Erythroblast (primary cell): ENCODE data around the gene GMFB.
A peak's percentile ranks its signal among the peaks of the same experiment; 100 is the strongest.
"Not testable (repeated sequence)": the region's sequence is repeated elsewhere in the genome, so short reads cannot be mapped to it uniquely, and the experiment has no call there.

Experiments used
- DNase-seq, 2 experiments: peaks; one replicate each; lab custom pipeline; 2025; lab: John Stamatoyannopoulos, UW
- GATA1 ChIP-seq: IDR thresholded peaks from 2 replicates; pipeline ENCODE4 v1.6.1; 2011; ENCODE audit warnings: low read depth, mild to moderate bottlenecking, control low read depth, low read length, moderate library complexity
- POLR2A ChIP-seq: IDR thresholded peaks from 2 replicates; pipeline ENCODE4 v1.6.1; 2011; ENCODE audit warnings: mild to moderate bottlenecking, low read length

Gene GMFB

DNA sequence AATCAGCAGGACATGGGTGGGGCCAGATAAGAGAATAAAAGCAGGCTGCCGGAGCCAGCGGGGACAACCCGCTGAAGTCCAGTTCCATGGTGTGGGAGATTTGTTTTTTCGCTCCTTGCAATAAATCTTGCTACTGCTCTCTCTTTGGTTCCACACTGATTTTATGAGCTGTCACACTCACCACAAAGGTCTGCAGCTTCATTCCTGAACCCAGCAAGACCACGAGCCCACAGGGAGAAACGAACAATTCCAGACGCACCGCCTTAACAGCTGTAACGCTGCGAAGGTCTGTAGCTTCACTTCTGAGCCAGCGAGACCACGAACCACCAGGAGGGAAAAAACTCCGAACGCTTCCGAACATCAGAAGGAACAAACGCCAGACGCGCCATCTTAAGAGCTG lies 44.8 kb downstream of the GMFB start:
- no peak for DNase-seq
- no peak for TF ChIP-seq POLR2A
- no peak for TF ChIP-seq GATA1

DNA sequence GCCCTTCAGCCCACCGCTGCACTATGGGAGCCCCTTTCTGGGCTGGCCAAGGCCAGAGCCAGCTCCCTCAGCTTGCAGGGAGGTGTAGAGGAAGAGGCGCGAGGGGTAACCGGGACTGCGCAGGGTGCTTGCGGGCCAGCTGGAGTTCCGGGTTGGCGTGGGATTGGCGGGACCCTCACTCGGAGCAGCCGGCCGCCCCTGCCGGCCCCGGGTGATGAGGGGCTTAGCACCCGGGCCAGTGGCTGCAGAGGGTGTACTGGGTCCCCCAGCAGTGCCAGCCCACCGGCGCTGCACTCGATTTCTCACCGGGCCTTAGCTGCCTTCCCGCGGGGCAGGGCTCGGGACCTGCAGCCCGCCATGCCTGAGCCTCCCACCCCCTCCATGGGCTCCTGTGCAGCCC lies 45.8 kb downstream of the GMFB start:
- DNase-seq, result not testable (repeated sequence)

DNA sequence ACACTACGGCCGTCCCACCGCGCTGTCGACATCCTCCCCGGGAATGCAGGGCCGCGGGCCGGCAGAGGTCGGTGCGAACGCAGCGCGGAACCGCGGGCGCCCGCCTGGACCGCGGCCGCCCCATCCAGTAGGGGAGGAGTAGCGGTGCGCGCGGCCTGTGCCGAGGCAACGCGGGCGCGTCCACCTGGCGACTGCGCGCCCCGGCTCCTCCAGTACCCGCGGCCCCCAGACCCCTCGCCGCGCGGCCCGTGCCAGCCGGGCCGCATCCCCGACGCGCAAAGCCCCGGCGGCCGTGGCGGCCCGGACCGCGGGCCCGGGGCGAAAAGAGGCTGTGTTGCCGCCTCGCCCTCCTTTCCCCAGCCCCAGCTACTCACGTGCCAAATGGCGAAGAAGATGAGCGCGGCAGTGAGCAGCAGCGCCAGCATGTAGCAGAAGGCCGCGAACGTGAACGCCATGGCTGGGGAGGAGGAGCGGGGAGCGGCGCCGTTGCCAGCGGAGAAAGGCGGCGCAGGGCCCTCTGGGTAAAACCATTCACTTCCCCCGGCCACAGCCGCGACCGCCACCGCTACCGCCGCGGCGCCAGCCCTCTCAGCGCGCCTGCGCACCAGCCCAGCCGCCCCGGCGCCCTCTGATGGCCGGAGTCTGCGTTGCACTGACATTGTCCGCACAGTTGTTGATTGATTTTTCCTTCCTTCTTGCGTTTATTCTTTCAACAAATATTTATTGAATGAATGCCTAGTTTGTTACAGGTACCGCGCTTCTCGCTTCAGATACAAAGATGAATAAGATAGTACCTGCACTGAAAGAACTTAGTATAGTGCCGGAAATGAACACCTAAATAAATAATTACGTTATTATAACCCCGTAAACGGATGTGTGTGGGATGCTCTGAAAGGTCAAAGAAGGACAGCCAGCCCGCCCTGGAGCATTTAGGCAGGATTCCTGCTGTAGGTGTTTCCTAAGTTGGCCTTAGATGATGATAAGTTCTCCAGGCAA lies 47.6 kb downstream of the GMFB start, which contains the start of gene CNIH1:
Gene CNIH1, minus strand, starts transcription at position 502 of the 996 bp plus-strand sequence. Its CDS starts 47 bp downstream, at position 455.
- peak; percentile 82 for TF ChIP-seq POLR2A
- no peak for TF ChIP-seq GATA1
- DNase-seq, result peak; percentile 93 to 96

DNA sequence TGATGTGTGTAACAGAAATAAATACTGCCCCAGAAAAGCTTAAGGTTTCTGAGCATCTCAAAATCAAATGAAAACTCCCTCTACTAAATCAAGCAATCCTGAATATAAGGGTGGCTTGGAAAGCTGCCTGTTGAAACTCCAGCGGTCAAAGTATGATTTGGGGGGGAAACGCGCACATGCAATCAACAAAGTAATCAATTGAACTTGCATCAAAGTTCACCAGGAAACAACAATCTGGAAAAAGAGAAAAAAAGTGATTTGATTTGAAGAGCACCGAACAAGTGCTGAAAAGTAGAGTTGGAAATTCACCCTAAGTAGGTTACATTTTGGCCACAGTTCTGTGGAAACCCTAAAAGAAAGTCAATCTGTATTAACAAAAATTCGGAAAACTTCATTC lies 48.3 kb downstream of the GMFB start:
- TF ChIP-seq POLR2A (no peak), GATA1 (no peak)
- DNase-seq, result no peak

DNA sequence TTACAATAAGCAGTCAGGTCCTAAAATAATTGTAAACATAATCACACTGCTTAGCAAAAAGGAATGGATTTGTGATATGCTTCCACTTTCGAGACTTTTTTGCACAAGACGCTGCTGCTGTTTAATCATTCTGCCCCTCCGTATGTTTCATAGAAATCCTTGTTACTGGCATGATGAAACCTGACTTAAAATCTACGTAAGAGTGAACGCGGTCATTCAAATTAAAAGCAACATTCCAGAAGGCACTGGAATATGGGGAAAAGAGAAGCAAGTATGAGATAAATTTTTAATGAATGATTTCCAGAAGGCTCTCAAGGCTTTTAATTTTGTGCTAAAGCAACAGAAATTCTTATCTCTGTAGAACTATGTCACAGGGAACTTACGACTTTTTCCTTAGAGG lies 48.7 kb downstream of the GMFB start:
- no peak for TF ChIP-seq GATA1
- DNase-seq, result peak; percentile 38 to 70

DNA sequence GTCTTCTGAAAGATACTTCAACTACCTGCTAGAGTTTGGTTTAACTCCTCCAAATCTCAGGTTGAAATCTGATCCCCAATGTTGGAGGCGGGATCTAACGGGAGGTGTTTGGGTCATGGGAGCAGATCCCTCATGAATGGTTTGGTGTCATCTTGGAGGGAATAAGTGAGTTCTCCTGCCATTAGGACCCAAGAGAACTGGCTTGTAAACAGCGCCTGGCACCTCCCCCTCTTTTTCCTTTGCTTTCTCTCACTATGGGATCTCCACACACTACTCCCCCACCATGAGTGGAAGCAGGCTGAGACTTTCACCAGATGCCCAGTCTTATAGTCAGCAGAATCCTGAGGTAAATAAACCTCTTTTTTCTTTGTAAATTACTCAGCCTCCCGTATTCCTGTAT lies 50.1 kb downstream of the GMFB start:
- DNase-seq, result no peak
- TF ChIP-seq GATA1, result no peak
- TF ChIP-seq POLR2A, result no peak

DNA sequence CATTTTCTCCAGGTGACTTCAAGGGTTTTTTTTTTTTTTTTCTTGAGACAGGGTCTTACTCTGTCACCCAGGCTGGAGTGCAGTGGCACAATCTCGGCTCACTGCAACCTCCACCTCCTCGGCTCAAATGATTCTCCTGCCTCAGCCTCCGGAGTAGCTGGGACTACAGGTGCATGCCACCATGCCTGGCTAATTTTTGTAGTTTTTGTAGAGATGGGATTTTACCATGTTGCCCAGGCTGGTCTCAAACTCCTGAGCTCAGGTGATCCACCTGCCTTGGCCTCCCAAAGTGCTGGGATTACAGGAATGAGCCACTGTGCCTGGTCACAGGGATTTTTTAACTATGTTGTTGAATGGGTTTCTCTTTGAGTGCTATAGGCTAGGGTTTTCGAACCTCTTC lies 50.8 kb downstream of the GMFB start:
- not testable (repeated sequence) for DNase-seq

DNA sequence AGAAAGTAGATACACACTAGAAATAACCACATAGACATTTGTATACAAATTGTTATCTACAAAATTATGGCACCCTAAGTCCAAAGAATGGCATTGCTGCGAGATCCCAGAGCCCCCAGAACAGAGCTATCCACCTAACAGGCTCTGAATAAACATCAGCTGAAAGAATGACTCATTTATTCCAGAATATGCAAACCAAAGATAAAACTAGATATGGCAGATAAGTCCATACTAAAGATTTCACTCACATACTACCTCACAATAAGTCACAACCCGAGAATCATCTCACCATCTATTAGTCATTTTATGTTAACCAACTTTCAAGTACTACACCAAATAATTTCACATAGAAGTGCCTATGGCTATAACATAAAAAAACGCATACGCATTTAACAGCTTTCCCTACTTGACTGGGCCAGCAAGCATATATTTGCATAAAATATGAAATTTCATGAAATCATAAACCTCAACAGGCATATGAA lies 53.2 kb downstream of the GMFB start:
- DNase-seq, result peak; percentile 80 to 88

DNA sequence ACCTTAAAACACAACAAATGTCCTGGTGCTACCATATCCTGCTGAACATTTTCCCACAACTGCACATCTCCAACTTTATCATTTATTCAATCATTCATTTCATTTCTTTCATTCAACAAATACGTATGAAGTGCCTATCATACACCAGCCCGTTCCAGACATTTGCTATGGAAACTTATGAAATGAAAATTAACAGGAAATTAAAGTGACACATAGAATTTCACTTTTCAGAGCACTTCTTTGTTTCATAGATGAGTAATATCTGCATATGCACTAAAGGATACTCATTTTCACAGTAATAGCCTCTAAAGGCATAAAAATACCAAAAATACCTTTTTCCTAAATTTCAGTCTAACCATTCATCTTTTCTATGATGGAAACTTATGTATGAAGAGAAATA lies 60.3 kb downstream of the GMFB start:
- TF ChIP-seq POLR2A, result no peak
- no peak for TF ChIP-seq GATA1
- no peak for DNase-seq

More for the DNA sequence above, 53.2 kb downstream of the GMFB start:
- no peak for TF ChIP-seq GATA1
- TF ChIP-seq POLR2A, result peak; percentile 29

DNA sequence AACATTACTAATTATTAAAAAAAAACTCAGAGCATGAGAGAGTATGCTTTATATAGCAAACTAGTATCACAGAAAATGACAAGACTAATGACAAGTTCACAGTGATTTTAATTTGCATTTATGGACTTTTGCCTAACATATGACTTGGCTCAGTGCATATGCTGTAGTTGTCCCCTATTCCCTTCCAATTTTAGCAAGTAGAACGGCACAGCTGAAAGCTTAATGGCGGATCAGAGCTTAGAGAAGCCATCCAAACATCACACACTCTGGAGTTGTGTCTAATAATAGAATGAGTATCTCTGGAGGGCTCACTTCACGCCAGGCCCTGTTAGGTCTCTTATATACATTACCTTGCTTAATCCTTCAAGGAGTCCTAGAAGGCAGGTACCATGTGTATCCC lies 60.9 kb downstream of the GMFB start:
- no peak for TF ChIP-seq GATA1
- TF ChIP-seq POLR2A, result no peak
- DNase-seq, result no peak

DNA sequence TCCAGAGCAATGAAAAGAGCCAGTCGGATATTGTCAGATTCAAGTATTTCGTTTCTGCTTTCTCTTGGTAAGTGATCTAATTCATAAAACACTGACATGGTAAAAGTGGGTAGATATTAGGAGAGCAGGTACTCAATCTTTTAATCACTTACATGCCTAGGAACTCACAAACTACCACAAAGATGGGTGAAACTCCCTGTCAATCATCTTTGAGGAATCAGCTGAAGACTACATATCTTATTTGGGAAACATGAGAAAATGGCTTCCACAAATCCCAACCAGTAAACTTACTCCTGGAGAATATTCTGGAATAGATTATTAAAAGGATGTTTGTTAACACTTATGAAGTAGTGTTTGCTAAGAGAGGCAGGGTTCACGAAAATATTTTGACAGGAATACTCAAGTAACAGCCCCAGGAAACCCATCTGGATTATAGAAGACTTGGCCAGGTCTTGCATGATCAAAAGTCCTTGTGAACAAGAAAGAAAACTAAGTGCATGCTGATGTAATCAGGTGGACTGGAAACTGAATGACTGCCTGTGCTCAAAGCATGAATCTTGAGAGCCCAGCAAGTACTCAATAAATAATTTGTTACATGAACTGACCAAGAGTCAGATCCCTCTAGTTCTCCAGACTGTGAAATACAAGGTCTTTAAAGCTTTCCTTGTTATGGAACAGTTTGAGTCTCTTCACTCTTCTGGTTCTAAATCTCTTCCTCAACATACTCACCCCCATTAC lies 63.1 kb downstream of the GMFB start:
- TF ChIP-seq GATA1, result no peak
- TF ChIP-seq POLR2A, result no peak

DNA sequence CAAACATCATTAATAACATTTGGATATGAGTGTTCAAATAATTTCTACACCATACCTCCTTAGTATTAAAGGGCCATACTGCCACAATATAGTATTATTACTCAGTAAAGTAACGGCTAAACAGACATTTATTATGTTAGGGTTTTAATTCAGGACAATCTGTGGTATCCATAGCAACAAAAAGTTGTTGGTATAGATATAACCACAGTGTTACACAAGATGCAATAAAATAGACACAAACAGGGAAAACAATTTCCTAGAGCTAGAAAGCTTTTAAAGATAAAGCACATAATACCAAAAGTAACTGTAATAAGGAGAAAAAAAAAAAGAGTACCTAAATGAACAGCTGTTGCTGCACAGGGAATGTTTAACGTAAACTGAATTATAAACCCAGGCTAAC lies 63.7 kb downstream of the GMFB start:
- TF ChIP-seq GATA1 (no peak), POLR2A (no peak)
- no peak for DNase-seq

More for the DNA sequence above, 63.1 kb downstream of the GMFB start:
- DNase-seq, result peak in 1 of 2 experiments; percentile 30
